Glutamatergic neuron (in vitro differentiated cells): Measurements from ENCODE around the gene CFL1. TPM values are rescaled to one million over a fixed set of nuclear protein-coding genes. Genes with fewer than 3 reads are reported as not detected.
"Not testable (repeated sequence)": the region's sequence is repeated elsewhere in the genome, so short reads cannot be mapped to it uniquely, and the experiment has no call there.

ENCODE experiments used
- DNase-seq: peaks from one replicate; pipeline ENCODE4 v3.0.0; 2022
- H3K27ac Mint-ChIP-seq: one replicate; pipeline ENCODE4 v1.8.0; 2020; ENCODE audit warnings: mild to moderate bottlenecking, mixed read lengths, inconsistent platforms; ENCODE audit not compliant: unreplicated experiment
- H3K27me3 Mint-ChIP-seq: one replicate; pipeline ENCODE4 v1.8.0; 2020; ENCODE audit warnings: mild to moderate bottlenecking, moderate library complexity, mixed read lengths, inconsistent platforms; ENCODE audit not compliant: unreplicated experiment
- H3K36me3 Mint-ChIP-seq: one replicate; pipeline ENCODE4 v1.8.0; 2020; ENCODE audit warnings: mild to moderate bottlenecking, mixed read lengths, inconsistent platforms; ENCODE audit not compliant: unreplicated experiment
- H3K4me1 Mint-ChIP-seq: one replicate; pipeline ENCODE4 v1.8.0; 2020; ENCODE audit warnings: mild to moderate bottlenecking, low read depth, mixed read lengths, inconsistent platforms; ENCODE audit not compliant: unreplicated experiment
- H3K4me3 Mint-ChIP-seq: one replicate; pipeline ENCODE4 v1.8.0; 2020; ENCODE audit warnings: mild to moderate bottlenecking, mixed read lengths, inconsistent platforms; ENCODE audit not compliant: unreplicated experiment
- H3K9me3 Mint-ChIP-seq: one replicate; pipeline ENCODE4 v1.8.0; 2020; ENCODE audit warnings: mild to moderate bottlenecking, moderate library complexity, mixed read lengths, inconsistent platforms; ENCODE audit not compliant: unreplicated experiment
- total RNA-seq: library from RNA; stranded (reverse); fragmentation: NEBNext Ultra II Directional; extraction: Animal tissue kit (Norgen Biotek cat#: 25700); gene quantifications from one replicate; pipeline ENCODE4 v1.2.1, GENCODE V29; 2021; ENCODE audit not compliant: unreplicated experiment
- TF ChIP-seq, protein P1 (sequence below): fragments of 200-600 bp; sonication (generic); IDR thresholded peaks from one replicate; pipeline ENCODE4 v1.5.0; 2021; ENCODE audit not compliant: partially characterized antibody, unreplicated experiment

CFL1 gene
- total RNA-seq, 1 donor from 2014 or later, result 1,294 TPM

DNA sequence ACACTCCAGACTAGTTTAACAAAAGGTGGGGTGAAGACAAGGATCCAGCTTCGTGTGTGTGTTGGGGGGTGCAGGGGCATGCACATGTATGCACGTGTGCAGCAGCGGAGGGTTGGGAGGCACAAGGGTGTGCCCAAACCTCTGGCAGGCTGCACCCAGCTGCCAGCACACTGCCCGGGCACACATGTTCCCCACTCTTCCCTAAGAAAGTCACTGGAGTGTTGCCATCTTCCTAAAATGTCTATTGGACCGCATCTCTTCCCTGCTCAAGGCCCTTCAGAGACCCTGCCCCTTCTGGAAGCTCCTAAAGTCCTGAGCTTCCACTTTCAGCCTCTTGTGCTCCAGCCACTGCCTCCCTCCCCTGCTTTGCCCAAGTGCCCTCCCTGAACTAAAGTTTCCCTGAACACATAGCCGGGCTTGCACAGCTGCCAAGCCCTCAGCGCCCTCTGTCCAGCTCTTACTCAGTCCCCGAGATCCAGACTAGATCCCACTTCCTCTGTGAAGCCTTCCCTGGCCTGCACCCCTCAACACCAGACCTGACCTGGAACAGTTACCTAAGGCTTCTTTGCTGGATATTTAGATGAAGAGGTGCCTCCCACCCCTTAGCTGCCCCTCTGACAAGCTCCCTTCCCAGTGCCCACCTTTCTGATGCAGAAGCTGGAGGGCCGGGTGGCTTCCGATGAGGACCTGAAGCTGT is 6.0 kb downstream of the CFL1 start:
- Mint-ChIP-seq H3K4me3 (peak overlapping the region; percentile 52), H3K9me3 (peaks cover 20% of the 10 kb centered on the region), H3K4me1 (peaks cover 16% of the 10 kb centered on the region), H3K27me3 (peaks cover 15% of the 10 kb centered on the region), H3K27ac (peak overlapping the region; percentile 55), H3K36me3 (no peaks in the 10 kb centered on the region)
- DNase-seq, result no peak
- TF ChIP-seq, protein P1, sequence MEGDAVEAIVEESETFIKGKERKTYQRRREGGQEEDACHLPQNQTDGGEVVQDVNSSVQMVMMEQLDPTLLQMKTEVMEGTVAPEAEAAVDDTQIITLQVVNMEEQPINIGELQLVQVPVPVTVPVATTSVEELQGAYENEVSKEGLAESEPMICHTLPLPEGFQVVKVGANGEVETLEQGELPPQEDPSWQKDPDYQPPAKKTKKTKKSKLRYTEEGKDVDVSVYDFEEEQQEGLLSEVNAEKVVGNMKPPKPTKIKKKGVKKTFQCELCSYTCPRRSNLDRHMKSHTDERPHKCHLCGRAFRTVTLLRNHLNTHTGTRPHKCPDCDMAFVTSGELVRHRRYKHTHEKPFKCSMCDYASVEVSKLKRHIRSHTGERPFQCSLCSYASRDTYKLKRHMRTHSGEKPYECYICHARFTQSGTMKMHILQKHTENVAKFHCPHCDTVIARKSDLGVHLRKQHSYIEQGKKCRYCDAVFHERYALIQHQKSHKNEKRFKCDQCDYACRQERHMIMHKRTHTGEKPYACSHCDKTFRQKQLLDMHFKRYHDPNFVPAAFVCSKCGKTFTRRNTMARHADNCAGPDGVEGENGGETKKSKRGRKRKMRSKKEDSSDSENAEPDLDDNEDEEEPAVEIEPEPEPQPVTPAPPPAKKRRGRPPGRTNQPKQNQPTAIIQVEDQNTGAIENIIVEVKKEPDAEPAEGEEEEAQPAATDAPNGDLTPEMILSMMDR, result no peak

DNA sequence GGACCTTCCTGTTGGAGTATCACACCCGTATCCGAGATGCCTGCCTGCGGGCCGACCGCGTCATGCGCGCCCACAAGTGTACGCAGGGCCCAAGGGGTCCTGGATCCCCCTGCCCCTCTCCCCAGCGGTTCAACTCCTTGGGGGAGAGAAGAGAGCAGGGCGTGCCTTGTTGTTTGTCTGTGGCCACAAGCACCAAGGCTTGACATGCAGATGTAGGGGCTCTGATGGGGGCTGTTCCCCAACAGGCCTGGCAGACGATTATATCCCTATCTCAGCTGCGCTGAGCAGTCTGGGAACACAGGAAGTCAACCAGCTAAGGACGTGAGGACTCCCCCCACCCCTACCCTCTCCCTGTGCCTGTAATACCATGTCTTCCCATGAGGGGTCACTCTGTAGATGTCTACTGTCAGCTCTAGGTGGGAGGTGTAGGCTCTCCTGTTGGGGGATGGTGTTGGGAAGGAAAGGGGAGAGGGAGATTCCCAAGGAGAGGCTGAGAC is 6.8 kb downstream of the CFL1 start:
- Mint-ChIP-seq H3K4me1 (peaks cover 10% of the 10 kb centered on the region), H3K36me3 (no peaks in the 10 kb centered on the region)

DNA sequence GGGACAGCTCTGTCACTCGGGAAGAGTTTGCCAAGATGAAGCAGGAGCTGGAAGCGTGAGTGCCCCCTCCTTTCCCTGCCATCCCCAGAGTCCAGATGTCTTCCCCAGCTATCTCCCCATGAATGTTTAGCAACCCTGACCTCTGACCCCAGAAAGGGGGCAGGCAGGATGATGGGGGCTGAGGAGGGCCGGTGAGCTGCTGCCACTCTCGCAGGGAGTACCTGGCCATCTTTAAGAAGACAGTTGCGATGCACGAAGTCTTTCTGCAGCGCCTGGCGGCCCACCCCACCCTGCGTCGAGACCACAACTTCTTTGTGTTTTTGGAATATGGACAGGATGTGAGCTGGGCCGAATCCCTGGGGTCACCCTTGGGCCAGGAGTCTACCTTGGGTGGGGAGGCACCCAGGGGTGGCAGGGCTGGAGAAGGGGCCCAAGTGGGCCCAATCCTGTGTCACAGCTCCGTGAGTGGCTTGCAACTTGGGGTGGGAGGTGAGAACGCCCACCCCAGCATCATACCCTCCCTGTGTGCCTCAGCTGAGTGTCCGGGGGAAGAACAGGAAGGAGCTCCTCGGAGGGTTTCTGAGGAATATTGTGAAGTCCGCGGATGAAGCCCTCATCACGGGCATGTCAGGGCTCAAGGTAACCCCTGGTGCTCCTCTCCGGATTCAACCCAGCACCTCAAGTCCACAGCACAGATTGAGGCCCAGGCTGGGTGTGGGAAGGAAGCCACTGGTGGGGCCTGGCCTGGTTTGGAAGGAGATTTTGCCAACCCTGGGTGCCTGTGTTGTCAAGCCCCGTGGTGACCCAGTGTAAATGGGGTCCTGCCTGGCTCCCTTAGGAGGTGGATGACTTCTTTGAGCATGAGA is 7.5 kb downstream of the CFL1 start:
- Mint-ChIP-seq H3K9me3 (peaks cover 10% of the 10 kb centered on the region), H3K27ac (no peak overlapping the region), H3K27me3 (peaks cover 7% of the 10 kb centered on the region), H3K4me1 (peaks cover 6% of the 10 kb centered on the region), H3K4me3 (no peak overlapping the region), H3K36me3 (no peaks in the 10 kb centered on the region)
- TF ChIP-seq, protein P1, result no peak
- no peak for DNase-seq

More for the DNA sequence above, 6.8 kb downstream of the CFL1 start:
- Mint-ChIP-seq H3K4me3 (no peak overlapping the region), H3K27me3 (peaks cover 10% of the 10 kb centered on the region), H3K9me3 (peaks cover 12% of the 10 kb centered on the region), H3K27ac (no peak overlapping the region)
- DNase-seq, result no peak
- TF ChIP-seq, protein P1, result peak; percentile 66

DNA sequence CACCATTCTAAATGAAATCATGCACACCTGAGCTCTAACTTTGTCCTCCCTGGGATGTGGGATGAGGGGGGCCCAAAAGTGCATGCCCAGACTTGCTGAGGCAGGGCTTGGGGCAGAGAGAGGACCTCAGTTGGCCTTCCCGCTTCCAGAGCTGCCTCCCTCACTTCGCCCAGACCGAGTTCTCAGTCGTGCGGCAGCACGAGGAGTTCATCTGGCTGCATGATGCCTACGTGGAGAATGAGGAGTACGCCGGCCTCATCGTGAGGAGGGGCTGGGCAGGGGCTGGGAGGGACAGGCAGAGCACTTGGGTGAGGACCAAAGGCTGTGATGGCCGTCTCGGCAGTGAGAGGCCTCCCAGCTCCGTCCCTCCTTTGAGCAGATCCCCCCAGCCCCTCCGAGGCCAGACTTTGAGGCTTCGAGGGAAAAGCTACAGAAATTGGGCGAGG is 8.2 kb downstream of the CFL1 start:
- TF ChIP-seq, protein P1, result no peak

DNA sequence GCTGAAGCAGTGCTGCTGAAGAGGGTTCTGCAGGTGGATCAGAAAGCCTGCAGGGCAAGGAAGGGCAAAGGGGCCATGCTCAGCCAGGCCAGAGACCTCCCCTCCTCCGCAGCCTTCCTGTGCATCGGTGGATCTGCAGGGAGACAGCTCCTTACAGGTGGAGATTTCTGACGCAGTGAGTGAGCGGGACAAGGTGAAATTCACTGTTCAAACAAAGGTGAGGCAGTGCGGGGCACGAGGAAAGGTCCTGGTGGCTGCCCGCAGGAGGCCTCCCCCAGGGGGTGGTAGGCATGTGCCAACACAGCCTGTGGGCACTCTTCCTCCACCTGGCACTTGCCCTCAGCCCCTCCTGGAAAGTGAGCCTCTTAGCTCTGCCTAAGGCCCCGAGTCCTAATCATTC is 8.6 kb downstream of the CFL1 start:
- TF ChIP-seq, protein P1, result no peak
- Mint-ChIP-seq H3K9me3 (peaks cover 10% of the 10 kb centered on the region), H3K27me3 (peaks cover 8% of the 10 kb centered on the region), H3K4me3 (no peak overlapping the region), H3K27ac (no peak overlapping the region), H3K4me1 (peaks cover 1% of the 10 kb centered on the region), H3K36me3 (no peaks in the 10 kb centered on the region)
- DNase-seq, result no peak

More for the DNA sequence above, 8.2 kb downstream of the CFL1 start:
- no peaks in the 10 kb centered on the region for H3K36me3 Mint-ChIP-seq
- peaks cover 8% of the 10 kb centered on the region for H3K27me3 Mint-ChIP-seq
- DNase-seq, result no peak
- H3K4me3 Mint-ChIP-seq, result no peak overlapping the region
- H3K4me1 Mint-ChIP-seq, result peaks cover 5% of the 10 kb centered on the region
- H3K9me3 Mint-ChIP-seq, result peaks cover 10% of the 10 kb centered on the region
- H3K27ac Mint-ChIP-seq, result no peak overlapping the region

DNA sequence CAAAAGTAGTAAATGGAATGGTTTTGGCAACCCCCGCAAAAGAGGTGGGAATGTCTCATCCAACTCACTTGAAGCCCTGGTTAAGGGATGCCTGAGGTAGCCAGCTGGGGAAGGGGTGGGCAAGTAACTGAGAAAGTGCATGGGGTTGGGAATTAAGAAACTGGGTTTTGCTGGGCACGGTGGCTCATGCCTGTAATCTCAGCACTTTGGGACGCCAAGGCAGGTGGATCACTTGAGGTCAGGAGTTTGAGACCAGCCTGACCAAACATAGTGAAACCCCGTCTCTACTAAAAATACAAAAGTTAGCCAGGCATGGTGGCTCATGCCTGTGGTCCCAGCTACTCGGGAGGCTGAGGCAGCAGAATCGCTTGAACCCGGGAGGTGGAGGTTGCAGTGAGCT is 9.3 kb downstream of the CFL1 start:
- not testable (repeated sequence) for H3K27me3 Mint-ChIP-seq, H3K36me3 Mint-ChIP-seq, H3K4me1 Mint-ChIP-seq, H3K9me3 Mint-ChIP-seq, H3K27ac Mint-ChIP-seq, H3K4me3 Mint-ChIP-seq, DNase-seq
